ENCODE results near the gene CCSER1. TPM values are rescaled to one million over a fixed set of nuclear protein-coding genes. Genes with fewer than 3 reads are reported as not detected.
A peak's percentile ranks its signal among the peaks of the same experiment; 100 is the strongest.

The CCSER1 gene
- total RNA-seq, 4 donors from 2014 or later, result 13.3 to 54.6 (median 34.0) TPM

DNA sequence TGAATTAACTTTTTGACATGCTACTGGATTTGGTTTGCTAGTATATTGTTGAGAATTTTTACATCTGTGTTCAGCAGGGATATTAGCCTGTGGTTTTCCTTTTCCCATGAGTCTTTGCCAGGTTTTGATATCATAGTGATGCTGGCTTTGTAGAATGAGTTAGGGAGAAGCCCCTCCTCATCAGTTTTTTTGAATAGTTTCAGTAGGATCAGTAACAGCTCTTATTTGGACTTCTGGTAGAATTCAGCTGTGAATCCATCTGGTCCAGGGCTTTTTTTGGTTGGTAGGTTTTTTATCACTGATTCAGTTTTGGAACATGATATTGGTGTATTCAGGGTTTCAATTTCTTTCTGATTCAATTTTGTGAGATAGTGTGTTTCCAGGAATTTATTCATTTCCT is 1386.1 kb downstream of the CCSER1 start:
- H3K4me1 ChIP-seq, result no peaks in the 10 kb centered on the region
- H3K36me3 ChIP-seq, result no peaks in the 10 kb centered on the region
- in situ Hi-C loops (cut with MboI; ENCODE audit: low pct_ligation_motif_present in 1 of 4, low pct_unique_long_range_greater_than_20kb in 1 of 4, low sequenced_read_pairs in 3 of 4), result no loop called here
- DNase-seq, result no peak
- no peak for TF ChIP-seq POLR2A (IDR thresholded peaks at IDR 0.05)
- no peak for TF ChIP-seq POLR2AphosphoS5 (IDR thresholded peaks at IDR 0.05)
- TF ChIP-seq EP300 (IDR thresholded peaks at IDR 0.05; ENCODE audit: low read depth), result no peak
- TF ChIP-seq CTCF (IDR thresholded peaks at IDR 0.05), result no peak
- no peak overlapping the region for H3K4me3 ChIP-seq
- no peaks in the 10 kb centered on the region for H3K9me3 ChIP-seq
- no peak overlapping the region for H3K27ac ChIP-seq
- no peaks in the 10 kb centered on the region for H3K27me3 ChIP-seq
- intact Hi-C loops (cut with DNase I; ENCODE audit: low total_unique reads), result no loop called here

GRCh38 chr4:91519155-91519554 is 1392.0 kb downstream of the CCSER1 start:
- H3K36me3 ChIP-seq, result no peaks in the 10 kb centered on the region
- no peaks in the 10 kb centered on the region for H3K27me3 ChIP-seq
- 92% methylated on average over 6 of the region's 6 CpGs; no CpG with 5 or more reads in 1 of the 2 donors for WGBS, 2 donors (ENCODE audit: low coverage in 1 of 2)
- H3K9me3 ChIP-seq, result no peaks in the 10 kb centered on the region
- H3K4me3 ChIP-seq, result no peak overlapping the region
- H3K4me1 ChIP-seq, result no peaks in the 10 kb centered on the region
- TF ChIP-seq POLR2A (IDR thresholded peaks at IDR 0.05), result no peak
- intact Hi-C loops (cut with DNase I; ENCODE audit: low total_unique reads), result no loop called here
- no peak overlapping the region for H3K27ac ChIP-seq
- in situ Hi-C loops (cut with MboI; ENCODE audit: low pct_ligation_motif_present in 1 of 4, low pct_unique_long_range_greater_than_20kb in 1 of 4, low sequenced_read_pairs in 3 of 4), result no loop called here
- DNase-seq, result no peak

- DNase-seq, result peak; percentile 13
- TF ChIP-seq CTCF (IDR thresholded peaks at IDR 0.05), result peak in 1 of 5 experiments; percentile 9
- no peak for TF ChIP-seq EP300 (IDR thresholded peaks at IDR 0.05; ENCODE audit: low read depth)
- no peaks in the 10 kb centered on the region for H3K9me3 ChIP-seq
- H3K4me3 ChIP-seq, result no peak overlapping the region
- in situ Hi-C loops (cut with MboI; ENCODE audit: low pct_ligation_motif_present in 1 of 4, low pct_unique_long_range_greater_than_20kb in 1 of 4, low sequenced_read_pairs in 3 of 4), result no loop called here
- intact Hi-C loops (cut with DNase I; ENCODE audit: low total_unique reads), result no loop called here
- H3K27me3 ChIP-seq, result no peaks in the 10 kb centered on the region
- 39 to 71% methylated on average over 1 of the region's 1 CpG for WGBS, 2 donors (ENCODE audit: low coverage in 1 of 2)
- H3K4me1 ChIP-seq, result peaks cover 0 to 9% (median 3%) of the 10 kb centered on the region in 4 donors
- peak overlapping the region; percentile 13 to 38 (median 18) for H3K27ac ChIP-seq
- no peaks in the 10 kb centered on the region for H3K36me3 ChIP-seq
Observed at GRCh38 chr4:91525621-91526020, 1398.4 kb downstream of the CCSER1 start.

DNA sequence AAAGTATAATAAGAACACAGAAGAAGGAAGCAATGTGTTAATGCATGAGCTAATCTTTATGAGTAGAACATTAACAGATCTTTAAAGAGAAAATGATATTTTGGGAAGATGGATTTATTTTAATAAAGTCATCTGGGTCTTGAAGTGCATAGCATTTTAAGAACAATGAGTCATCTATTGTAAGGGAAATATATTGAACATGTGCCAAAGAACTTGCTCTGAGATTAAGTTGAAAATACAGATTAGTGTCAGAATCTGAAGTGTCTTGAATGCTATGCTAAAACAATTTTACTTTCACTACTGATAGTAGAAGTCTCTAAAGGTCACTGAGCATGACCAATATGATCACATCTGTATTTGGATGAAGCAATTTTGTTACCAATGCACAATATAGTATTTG is 1399.9 kb downstream of the CCSER1 start:
- no peaks in the 10 kb centered on the region for H3K27me3 ChIP-seq
- H3K4me1 ChIP-seq, result peaks cover 0 to 9% (median 3%) of the 10 kb centered on the region in 4 donors
- no peaks in the 10 kb centered on the region for H3K36me3 ChIP-seq
- DNase-seq, result no peak
- intact Hi-C loops (cut with DNase I; ENCODE audit: low total_unique reads) (no loop called here), in situ Hi-C loops (cut with MboI; ENCODE audit: low pct_ligation_motif_present in 1 of 4, low pct_unique_long_range_greater_than_20kb in 1 of 4, low sequenced_read_pairs in 3 of 4) (no loop called here)
- no peak overlapping the region for H3K4me3 ChIP-seq
- TF ChIP-seq POLR2AphosphoS5 (IDR thresholded peaks at IDR 0.05) (no peak), EP300 (IDR thresholded peaks at IDR 0.05; ENCODE audit: low read depth) (no peak), CTCF (IDR thresholded peaks at IDR 0.05) (no peak)
- H3K27ac ChIP-seq, result no peak overlapping the region
- no peaks in the 10 kb centered on the region for H3K9me3 ChIP-seq

DNA sequence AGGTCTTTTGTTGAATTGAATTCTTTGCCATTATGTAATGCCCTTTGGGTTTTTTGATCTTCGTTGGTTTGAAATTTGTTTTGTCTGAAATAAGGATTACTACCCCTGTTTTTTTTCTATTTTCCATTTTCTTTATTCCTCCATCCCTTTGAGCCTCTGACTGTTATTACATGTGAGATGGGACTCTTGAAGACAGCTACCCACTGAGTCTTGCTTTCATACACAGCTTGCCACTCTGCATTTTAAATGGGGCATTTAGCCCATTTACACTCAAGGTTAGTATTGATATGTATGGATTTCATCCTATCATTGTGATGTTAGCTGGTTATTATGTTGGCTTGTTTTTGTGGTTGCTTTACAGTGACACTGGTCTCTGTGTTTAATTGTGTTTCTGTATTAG is 1440.4 kb downstream of the CCSER1 start:
- in situ Hi-C loops (cut with MboI; ENCODE audit: low pct_ligation_motif_present in 1 of 4, low pct_unique_long_range_greater_than_20kb in 1 of 4, low sequenced_read_pairs in 3 of 4), result no loop called here
- TF ChIP-seq POLR2A (IDR thresholded peaks at IDR 0.05) (no peak), EP300 (IDR thresholded peaks at IDR 0.05; ENCODE audit: low read depth) (no peak), CTCF (IDR thresholded peaks at IDR 0.05) (no peak), POLR2AphosphoS5 (IDR thresholded peaks at IDR 0.05) (no peak)
- intact Hi-C loops (cut with DNase I; ENCODE audit: low total_unique reads), result no loop called here
- H3K4me3 ChIP-seq, result no peak overlapping the region
- no peaks in the 10 kb centered on the region for H3K9me3 ChIP-seq
- H3K27ac ChIP-seq, result no peak overlapping the region
- no peaks in the 10 kb centered on the region for H3K36me3 ChIP-seq
- no peaks in the 10 kb centered on the region for H3K27me3 ChIP-seq
- no peak for DNase-seq
- WGBS, 2 donors (ENCODE audit: low coverage in 1 of 2), result 45 to 47% methylated on average over 1 of the region's 1 CpG
- H3K4me1 ChIP-seq, result no peaks in the 10 kb centered on the region
